ENCODE measurements around the gene CEACAM3.

CEACAM3 gene

DNA sequence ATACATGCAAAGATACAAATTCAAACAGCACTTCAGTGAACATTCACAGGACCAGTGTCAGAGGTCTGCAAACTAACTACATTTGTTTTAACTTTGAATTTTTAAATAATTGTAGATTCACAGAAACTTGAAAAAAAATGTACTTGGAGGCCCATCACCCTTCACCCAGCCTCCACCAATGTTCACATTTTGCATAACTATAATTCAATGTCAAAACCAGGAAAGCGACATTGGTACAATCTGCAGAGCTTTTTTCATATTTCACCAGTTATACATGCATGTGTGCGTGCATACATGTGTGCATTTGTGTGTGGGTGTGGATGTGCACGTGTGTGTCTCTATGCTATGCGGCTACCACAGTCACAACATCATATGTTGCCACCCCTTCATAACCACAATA lies 18.9 kb downstream of the CEACAM3 start:
- no peaks in the 10 kb centered on the region for H3K27me3 ChIP-seq (ENCODE audit: insufficient read depth, low read length)
- H3K4me3 ChIP-seq (ENCODE audit: low read depth, low read length, poor library complexity, severe bottlenecking) = no peak overlapping the region

GRCh38 chr19:41816761-41817160 lies 20.4 kb downstream of the CEACAM3 start:
- Histone ChIP-seq H3K79me2 (ENCODE audit: insufficient read depth, low read length) (no peaks in the 10 kb centered on the region), H4K20me1 (ENCODE audit: insufficient read depth, low read length) (no peaks in the 10 kb centered on the region), H3K9me2 (ENCODE audit: low read depth, low read length) (no peaks in the 10 kb centered on the region), H3K9me3 (ENCODE audit: low read length) (no peaks in the 10 kb centered on the region), H3K36me3 (ENCODE audit: insufficient read depth, low read length) (no peaks in the 10 kb centered on the region), H3K9ac (ENCODE audit: low read length) (no peak overlapping the region), H3K4me3 (ENCODE audit: low read depth, low read length, poor library complexity, severe bottlenecking) (no peak overlapping the region), H2AFZ (ENCODE audit: low read length) (no peak overlapping the region), H3K4me1 (ENCODE audit: insufficient read depth, low read length, severe bottlenecking) (no peaks in the 10 kb centered on the region), H3K27ac (ENCODE audit: low read depth, low read length, poor library complexity, severe bottlenecking) (no peak overlapping the region), H3K27me3 (ENCODE audit: insufficient read depth, low read length) (no peaks in the 10 kb centered on the region), H3F3A (ENCODE audit: insufficient read depth, low read length) (no peaks in the 10 kb centered on the region), H3K4me2 (ENCODE audit: low read length) (no peak overlapping the region)
- TF ChIP-seq EZH2 (IDR thresholded peaks at IDR 0.05; ENCODE audit: borderline replicate concordance, low read length) (no peak), CTCF (IDR thresholded peaks at IDR 0.05; ENCODE audit: low read length) (no peak)

More for the DNA sequence above, 18.9 kb downstream of the CEACAM3 start:
- Histone ChIP-seq H3K4me1 (ENCODE audit: insufficient read depth, low read length, severe bottlenecking) (no peaks in the 10 kb centered on the region), H3K4me2 (ENCODE audit: low read length) (no peak overlapping the region), H3K9ac (ENCODE audit: low read length) (no peak overlapping the region), H3K9me3 (ENCODE audit: low read length) (no peaks in the 10 kb centered on the region), H2AFZ (ENCODE audit: low read length) (no peak overlapping the region), H3K79me2 (ENCODE audit: insufficient read depth, low read length) (no peaks in the 10 kb centered on the region), H3K9me2 (ENCODE audit: low read depth, low read length) (no peaks in the 10 kb centered on the region), H3F3A (ENCODE audit: insufficient read depth, low read length) (no peaks in the 10 kb centered on the region), H3K36me3 (ENCODE audit: insufficient read depth, low read length) (no peaks in the 10 kb centered on the region), H4K20me1 (ENCODE audit: insufficient read depth, low read length) (no peaks in the 10 kb centered on the region), H3K27ac (ENCODE audit: low read depth, low read length, poor library complexity, severe bottlenecking) (no peak overlapping the region)
- no peak for TF ChIP-seq CTCF (IDR thresholded peaks at IDR 0.05; ENCODE audit: low read length)
- no peak for TF ChIP-seq EZH2 (IDR thresholded peaks at IDR 0.05; ENCODE audit: borderline replicate concordance, low read length)

DNA sequence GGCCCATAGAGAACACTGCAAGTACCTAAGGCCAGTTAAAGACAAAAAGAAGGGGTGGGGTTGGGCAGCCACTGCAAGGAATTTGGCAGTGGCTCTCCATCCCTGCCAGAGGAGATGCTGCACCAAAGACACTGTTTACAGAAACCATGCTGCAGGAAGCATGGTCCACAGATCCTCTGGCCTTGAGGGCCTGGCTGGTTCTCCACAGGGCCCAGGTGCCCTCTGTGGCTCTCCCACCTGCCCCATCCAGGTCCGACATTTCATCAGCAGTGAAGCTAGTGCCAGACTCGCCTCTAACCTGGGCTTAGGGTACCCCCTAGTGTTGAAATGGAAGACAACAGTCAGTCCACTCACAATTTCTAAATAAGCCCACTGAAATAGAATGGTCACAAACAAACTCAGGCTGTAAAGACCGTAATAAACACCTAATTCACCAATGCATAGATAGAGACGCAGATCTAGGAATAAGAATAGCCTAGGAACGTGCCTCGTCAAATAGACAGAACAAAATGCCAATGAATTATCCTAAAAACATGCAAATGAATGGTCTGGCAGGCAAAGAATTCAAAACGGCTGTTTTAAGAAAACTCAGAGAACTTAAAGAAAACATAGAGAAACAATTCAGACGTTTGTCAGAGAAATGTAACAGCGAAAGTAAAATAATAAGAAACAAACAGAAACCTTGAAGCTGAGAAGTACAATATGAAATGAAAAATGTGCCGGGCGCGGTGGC lies 24.8 kb downstream of the CEACAM3 start:
- TF ChIP-seq EZH2 (IDR thresholded peaks at IDR 0.05; ENCODE audit: borderline replicate concordance, low read length) = no peak
- TF ChIP-seq CTCF (IDR thresholded peaks at IDR 0.05; ENCODE audit: low read length) = peak; percentile 71
- no peaks in the 10 kb centered on the region for H3K79me2 ChIP-seq (ENCODE audit: insufficient read depth, low read length)
- H3K27me3 ChIP-seq (ENCODE audit: insufficient read depth, low read length) = no peaks in the 10 kb centered on the region
- no peaks in the 10 kb centered on the region for H3K9me3 ChIP-seq (ENCODE audit: low read length)
- no peaks in the 10 kb centered on the region for H3K36me3 ChIP-seq (ENCODE audit: insufficient read depth, low read length)
- H3K9ac ChIP-seq (ENCODE audit: low read length) = no peak overlapping the region
- no peaks in the 10 kb centered on the region for H4K20me1 ChIP-seq (ENCODE audit: insufficient read depth, low read length)
- H3K4me3 ChIP-seq (ENCODE audit: low read depth, low read length, poor library complexity, severe bottlenecking) = no peak overlapping the region
- no peaks in the 10 kb centered on the region for H3K9me2 ChIP-seq (ENCODE audit: low read depth, low read length)
- H3F3A ChIP-seq (ENCODE audit: insufficient read depth, low read length) = no peaks in the 10 kb centered on the region
- no peaks in the 10 kb centered on the region for H3K4me1 ChIP-seq (ENCODE audit: insufficient read depth, low read length, severe bottlenecking)
- H2AFZ ChIP-seq (ENCODE audit: low read length) = no peak overlapping the region
- H3K4me2 ChIP-seq (ENCODE audit: low read length) = no peak overlapping the region
- no peak overlapping the region for H3K27ac ChIP-seq (ENCODE audit: low read depth, low read length, poor library complexity, severe bottlenecking)

Data from OCI-LY1 (cell line).